HG02981 (cell line): ENCODE data around the gene EIF2D.

Source experiments
- ATAC-seq: cut with Tn5 transposase; IDR thresholded peaks from one replicate; pipeline ENCODE4 v1.9.1; 2021; ENCODE audit warnings: mild to moderate bottlenecking, moderate library complexity; ENCODE audit not compliant: unreplicated experiment

The EIF2D gene

DNA sequence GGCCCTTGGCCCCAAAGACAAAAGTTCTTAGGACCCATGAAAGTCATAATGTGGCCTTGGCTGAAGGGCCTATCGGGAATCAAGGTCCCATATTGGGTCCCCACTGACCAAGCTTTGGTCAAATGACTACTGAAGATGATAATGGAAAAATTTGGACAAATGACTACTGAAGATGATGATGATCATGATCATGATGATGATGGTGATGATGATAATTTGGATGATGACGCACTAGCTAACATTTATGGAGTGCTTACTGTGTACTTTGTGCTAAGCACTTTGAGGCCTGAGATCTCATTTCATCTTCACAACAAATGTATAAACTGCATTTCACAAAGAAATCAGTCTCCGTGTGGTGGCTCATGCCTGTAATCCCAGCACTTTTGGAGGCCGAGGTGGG is 39.4 kb downstream of the EIF2D start:
- no peak for ATAC-seq

DNA sequence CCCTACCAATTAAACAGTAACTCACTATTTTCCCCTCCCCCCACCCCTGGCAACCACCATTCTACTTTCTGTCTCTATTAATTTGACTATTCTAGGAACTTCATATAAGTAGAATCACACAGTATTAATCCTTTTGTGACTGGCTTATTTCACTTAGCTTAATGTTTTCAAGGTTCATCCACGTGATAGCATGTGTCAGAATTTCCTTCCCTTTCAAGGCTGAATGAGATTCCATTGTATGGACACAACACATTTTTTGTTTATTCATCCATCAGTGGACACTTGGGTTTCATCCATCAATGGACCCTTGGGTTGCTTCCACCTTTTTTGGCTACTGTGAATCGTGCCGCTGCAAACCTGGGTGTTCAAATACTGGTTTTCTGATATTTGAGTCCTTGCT is 41.7 kb downstream of the EIF2D start:
- ATAC-seq = no peak

GRCh38 chr1:206569556-206569955 is 42.7 kb downstream of the EIF2D start:
- ATAC-seq = no peak

- ATAC-seq = no peak
Observed at GRCh38 chr1:206568779-206569352, 43.4 kb downstream of the EIF2D start.

DNA sequence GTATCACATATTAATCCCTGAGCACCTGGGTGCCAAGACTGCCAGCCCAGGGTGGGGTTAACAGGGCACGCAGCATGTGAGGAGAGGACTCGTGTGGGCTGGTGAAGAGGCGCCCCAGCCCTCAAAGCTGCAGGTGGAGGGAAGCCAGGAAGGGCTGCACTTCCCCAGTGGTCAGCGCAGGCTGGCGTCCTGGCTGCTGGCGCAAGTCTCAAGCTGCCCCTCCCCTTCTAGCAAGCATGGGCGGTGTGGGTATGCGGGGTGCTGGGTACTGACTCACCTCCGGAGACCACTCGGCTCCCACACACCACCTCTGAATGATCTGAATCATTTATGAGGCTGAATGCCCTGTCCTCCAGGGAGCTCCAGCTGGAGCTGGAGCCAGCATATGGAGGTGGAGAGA is 44.0 kb downstream of the EIF2D start:
- no peak for ATAC-seq

DNA sequence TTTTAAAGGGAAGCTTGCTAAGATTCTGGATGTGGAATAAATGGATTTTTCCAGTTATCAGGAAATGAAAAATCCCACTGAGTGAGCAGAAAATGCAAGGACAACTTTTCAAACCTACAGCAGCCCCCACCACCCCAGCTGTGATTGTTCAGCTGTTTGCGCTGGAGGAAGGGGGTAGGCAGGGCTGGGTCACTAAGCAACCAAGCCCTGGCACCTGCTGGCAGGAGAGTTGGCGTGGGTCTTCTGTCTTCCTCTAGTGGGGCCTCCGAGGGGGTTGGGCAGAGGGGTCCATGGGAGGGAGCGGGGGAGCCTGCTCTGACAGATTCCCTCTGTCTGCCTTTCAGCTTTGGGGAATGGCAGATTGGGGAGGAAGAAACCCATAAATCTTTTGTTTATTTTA is 45.3 kb downstream of the EIF2D start:
- no peak for ATAC-seq

DNA sequence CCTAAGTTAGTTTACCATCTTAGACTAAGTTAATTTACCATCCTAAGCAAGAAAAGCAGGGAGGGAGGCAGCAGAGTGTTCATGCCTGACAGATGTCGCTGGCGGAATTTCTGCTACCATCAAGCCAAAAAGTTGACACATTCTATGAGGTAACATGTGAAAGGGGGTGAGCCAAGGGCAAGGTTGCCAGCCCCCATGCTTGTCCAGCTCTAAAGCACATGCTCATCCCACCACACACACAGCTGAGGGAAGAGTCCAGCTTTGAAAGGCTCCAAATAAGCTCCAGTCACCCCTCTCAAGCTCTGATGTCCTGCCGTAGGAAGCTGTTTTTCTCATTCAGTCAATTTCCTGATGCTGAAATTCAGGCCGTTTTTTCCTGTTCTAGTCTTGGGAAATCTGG is 46.3 kb downstream of the EIF2D start:
- no peak for ATAC-seq

DNA sequence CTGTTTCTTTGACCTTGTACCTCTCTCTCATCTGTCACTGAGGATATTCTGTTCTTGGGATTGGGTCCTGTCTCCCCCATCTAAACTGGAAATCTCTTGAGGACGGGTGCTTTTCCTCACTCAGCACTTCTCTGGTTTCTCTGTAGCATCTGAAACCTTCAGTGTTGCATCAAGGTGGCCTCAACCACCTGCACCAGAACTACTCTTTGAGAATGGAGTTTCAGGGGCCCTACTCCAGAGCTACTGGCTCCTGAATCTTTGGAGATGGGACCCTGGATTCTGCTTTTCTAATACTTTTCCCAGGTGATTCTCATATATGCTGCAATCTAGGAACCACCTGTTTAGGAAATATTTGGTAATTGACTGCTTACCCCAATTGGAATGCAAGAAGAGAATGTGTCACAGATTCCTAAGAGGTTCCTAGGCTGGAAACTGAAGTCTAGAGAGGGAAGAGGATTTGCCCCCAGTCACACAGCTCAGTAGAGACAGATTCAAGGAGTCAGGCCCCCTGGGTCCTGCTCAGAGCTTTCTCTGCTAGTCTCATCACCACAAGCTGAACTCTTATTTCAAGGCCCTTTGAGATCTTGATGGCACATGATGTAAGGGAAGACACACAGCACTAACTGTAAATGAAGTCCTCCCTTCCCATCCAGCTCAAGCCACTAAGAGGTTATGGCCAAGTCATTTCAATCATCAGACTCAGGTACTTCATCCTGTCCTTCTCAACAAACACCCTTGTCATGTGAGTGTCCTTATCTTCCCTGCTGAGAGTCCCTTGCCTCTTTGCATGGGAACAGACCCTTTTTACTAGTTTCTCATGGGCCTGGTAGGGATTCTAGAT is 48.7 kb downstream of the EIF2D start:
- ATAC-seq = peak; percentile 24

GRCh38 chr1:206560007-206560716 is 52.1 kb downstream of the EIF2D start:
- ATAC-seq = no peak

DNA sequence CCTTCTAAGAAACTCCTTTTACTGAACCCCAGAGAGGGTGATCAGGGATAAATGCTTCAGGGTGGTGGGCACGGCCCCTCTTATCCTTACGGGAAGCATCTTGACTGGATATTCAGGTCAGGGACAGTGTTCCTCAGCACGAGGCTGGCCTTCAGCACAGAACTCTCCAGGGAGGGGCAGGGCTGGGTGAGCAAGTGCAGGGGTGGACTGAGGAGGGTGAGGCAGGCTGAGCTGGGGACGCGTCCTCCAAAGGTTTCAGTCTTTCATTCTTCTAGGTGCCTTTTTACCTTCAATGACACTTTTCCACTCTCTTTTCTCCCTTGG is 52.6 kb downstream of the EIF2D start:
- no peak for ATAC-seq

DNA sequence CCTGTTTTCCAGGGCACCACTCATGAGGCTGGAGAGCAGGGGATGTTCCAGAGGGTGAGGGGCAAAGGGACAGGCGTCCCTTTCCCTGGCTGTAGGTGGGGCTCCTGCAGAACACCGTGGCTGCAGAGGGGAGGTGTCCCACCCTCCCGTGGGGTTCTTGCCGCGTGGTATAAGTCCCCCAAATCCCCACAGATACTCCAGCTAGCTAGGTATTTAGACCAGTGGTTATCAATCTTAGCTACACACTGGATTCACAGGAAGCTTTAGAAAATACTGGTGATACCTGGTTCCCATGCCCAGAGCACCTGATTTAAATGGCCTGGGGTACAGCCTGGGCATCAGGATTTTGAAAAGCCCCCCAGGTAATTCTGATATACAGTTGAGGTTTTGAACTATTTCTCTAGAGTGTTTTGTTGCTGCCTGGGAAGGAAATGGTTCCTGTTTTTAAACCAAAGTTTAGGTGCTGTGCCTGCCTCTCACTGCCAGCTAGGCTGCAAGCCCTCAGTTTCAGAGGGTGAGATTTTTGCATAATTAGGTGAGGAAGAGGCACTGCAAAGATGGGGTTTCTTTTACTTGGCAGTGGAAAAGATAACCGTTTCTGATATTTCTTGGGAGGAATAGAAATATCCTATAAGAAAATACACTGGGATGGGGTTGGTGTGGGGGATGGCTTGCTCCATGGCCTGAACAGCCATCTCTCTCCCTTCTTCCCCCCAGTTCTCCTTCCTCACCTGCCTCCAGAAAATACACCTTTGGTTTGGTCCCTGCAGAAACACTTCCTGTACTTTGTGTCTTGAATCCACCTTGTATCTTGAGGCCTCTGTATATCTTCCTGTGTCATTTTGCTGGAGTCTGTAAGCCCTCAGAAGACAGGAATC is 53.2 kb downstream of the EIF2D start:
- ATAC-seq = no peak

- no peak for ATAC-seq
Observed at GRCh38 chr1:206557636-206558473, 54.4 kb downstream of the EIF2D start.

DNA sequence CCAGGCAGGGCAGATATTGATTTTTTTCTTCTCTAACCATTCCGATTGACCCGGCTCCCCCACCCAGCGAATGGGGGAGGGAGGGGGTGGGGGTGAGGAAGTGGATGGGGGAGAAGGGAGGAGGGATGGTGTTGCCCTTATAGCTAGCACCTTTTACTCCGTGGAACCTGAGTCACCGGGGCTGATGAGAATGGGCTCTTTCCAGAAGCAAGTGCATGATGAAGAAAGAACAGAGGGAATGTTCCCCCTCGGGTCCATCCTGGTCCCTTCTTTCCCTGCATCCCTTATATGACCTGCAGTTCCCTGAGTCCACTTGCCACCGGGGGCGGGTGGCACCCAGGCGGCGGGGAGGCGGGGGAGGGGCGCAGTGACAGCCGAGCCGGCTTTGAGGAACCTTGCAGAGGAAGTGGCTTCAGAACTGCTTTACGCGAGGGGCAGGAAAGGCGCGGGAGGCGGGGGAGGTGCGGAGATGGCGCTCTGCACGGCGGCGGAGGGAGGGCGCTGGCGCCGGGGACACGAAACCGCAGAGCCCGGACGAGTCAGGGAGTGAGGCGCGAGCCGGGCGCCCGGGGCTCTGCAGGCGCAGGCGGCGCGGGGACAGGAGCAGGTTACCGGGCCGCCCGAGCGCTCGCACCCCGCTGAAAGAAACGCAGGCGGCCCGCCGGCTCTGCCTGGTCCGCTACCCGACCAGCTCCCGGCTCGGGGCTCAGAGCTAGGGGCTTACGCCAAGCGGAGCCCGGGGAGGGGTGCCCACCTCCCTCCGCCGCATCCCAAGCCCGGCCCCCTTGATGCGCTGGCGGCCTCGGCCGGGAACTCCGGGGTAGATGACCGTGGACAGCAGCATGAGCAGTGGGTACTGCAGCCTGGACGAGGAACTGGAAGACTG is 55.3 kb downstream of the EIF2D start:
- peak; percentile 46 for ATAC-seq

DNA sequence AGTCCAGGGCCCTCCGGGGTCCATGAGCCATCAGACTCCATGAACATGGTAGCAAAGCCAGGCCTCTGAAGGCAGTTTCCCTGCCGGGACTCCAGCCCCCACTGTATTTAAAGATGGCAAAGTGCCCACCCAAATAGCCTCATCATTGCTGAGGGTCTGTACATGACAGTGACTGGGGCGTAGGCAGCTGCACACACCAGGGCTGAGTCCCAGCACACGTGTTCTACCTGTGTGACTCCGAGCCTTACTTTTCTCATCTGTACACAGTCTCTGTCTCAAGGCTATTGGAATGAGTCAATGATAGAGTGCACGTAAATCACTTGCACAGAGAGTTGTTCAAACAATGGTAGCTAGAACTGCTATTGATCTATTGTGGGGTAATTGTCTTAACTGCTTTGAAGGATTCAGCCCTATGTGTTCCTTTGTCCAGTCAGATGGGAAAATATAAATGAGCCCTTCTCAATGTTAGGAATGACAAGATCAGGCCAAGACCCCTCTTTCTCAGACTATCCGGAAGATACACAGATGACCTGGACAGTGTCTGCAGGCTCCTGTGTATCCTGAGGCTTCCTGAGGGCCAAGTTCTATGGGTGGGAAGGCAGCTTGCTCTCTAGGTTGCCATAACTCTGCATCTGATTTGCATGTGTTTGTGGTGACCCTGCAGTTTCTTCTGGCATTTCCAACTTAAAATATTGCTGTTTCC is 56.1 kb downstream of the EIF2D start:
- ATAC-seq = no peak

- ATAC-seq = no peak
Observed at GRCh38 chr1:206555473-206555935, 56.8 kb downstream of the EIF2D start.

- no peak for ATAC-seq
Observed at GRCh38 chr1:206554701-206555472, 57.4 kb downstream of the EIF2D start.

- ATAC-seq = no peak
Observed at GRCh38 chr1:206554211-206554610, 58.1 kb downstream of the EIF2D start.

- no peak for ATAC-seq
Observed at GRCh38 chr1:206551986-206552326, 60.3 kb downstream of the EIF2D start.
